CD14-positive monocyte (primary cell): ENCODE data around the gene SEMA4A. TPM values are rescaled to one million over a fixed set of nuclear protein-coding genes. Genes with fewer than 3 reads are reported as not detected.
A peak's percentile ranks its signal among the peaks of the same experiment; 100 is the strongest.

Source experiments
- DNase-seq, 3 donors: peaks; one replicate each; pipeline ENCODE4 v3.0.0-alpha.2; 2011 to 2022
- H2AFZ ChIP-seq: 2 replicates; pipeline ENCODE4 v1.6.0; 2012; ENCODE audit warnings: mild to moderate bottlenecking, low read depth, low read length, inconsistent platforms; ENCODE audit not compliant: insufficient read depth, poor library complexity, severe bottlenecking
- H3K27ac ChIP-seq, 2 donors: 1 replicate in 1 of 2; 2 replicates in 1 of 2; pipeline ENCODE4 v1.5.1; 2012 to 2013; ENCODE audit warnings: low read length in 2 of 2, control low read depth in 1 of 2, inconsistent platforms in 1 of 2, low read depth in 1 of 2, mild to moderate bottlenecking in 1 of 2
- H3K27me3 ChIP-seq, 2 donors: one replicate each; pipeline versions ENCODE4 v1.6.0 to v1.6.1; 2011 to 2013; ENCODE audit warnings: low read length in 2 of 2; ENCODE audit not compliant: control insufficient read depth in 2 of 2, insufficient read depth in 2 of 2
- H3K36me3 ChIP-seq, 2 donors: replicated peaks in 1 of 2; 1 replicate in 1 of 2; 2 replicates in 1 of 2; pipeline versions ENCODE4 v1.5.1 to v1.6.1; 2012 to 2013; ENCODE audit warnings: low read length in 2 of 2, control low read depth in 1 of 2, inconsistent platforms in 1 of 2, mild to moderate bottlenecking in 1 of 2; ENCODE audit not compliant: insufficient read depth in 2 of 2, control insufficient read depth in 1 of 2
- H3K4me1 ChIP-seq, 2 donors: 1 replicate in 1 of 2; 2 replicates in 1 of 2; pipeline versions ENCODE4 v1.5.1 to v1.6.1; 2012 to 2013; ENCODE audit warnings: low read length in 2 of 2, control low read depth in 1 of 2, inconsistent platforms in 1 of 2, mild to moderate bottlenecking in 1 of 2, moderate library complexity in 1 of 2; ENCODE audit not compliant: insufficient read depth in 2 of 2, control insufficient read depth in 1 of 2
- H3K4me2 ChIP-seq: replicated peaks from 2 replicates; pipeline ENCODE3; 2012; ENCODE audit warnings: low read length, moderate library complexity, mild to moderate bottlenecking; ENCODE audit not compliant: poor library complexity, severe bottlenecking; ENCODE audit errors: extremely low read depth
- H3K4me3 ChIP-seq, 3 experiments: fragments of 200-600 bp in 1 of 3; sonication (generic) in 1 of 3; replicated peaks in 1 of 3; 1 replicate in 2 of 3; 2 replicates in 1 of 3; pipeline ENCODE4 v1.5.1; 2011 to 2013; ENCODE audit warnings: low read length in 3 of 3, mild to moderate bottlenecking in 3 of 3, control low read depth in 2 of 3, low read depth in 2 of 3, inconsistent platforms in 1 of 3, moderate library complexity in 1 of 3
- H3K79me2 ChIP-seq: 2 replicates; pipeline ENCODE4 v1.6.0; 2012; ENCODE audit warnings: mild to moderate bottlenecking, control low read depth, inconsistent platforms, low read length, moderate library complexity; ENCODE audit not compliant: insufficient read depth
- H3K9ac ChIP-seq: 2 replicates; pipeline ENCODE4 v1.6.0; 2017; ENCODE audit warnings: low read length, mild to moderate bottlenecking; ENCODE audit not compliant: insufficient read depth, poor library complexity, severe bottlenecking
- H3K9me3 ChIP-seq, 2 donors: replicated peaks in 1 of 2; 1 replicate in 1 of 2; 2 replicates in 1 of 2; pipeline versions ENCODE4 v1.5.1 to v1.6.1; 2012 to 2013; ENCODE audit warnings: low read length in 2 of 2, control low read depth in 1 of 2; ENCODE audit not compliant: control insufficient read depth in 1 of 2, insufficient read depth in 1 of 2
- H4K20me1 ChIP-seq: 2 replicates; pipeline ENCODE4 v1.6.0; 2012; ENCODE audit warnings: mild to moderate bottlenecking, low read length, control low read depth, moderate library complexity; ENCODE audit not compliant: insufficient read depth
- H3K27ac Mint-ChIP-seq, 7 donors: one replicate each; pipeline ENCODE4 v1.8.0; 2020; ENCODE audit warnings: mild to moderate bottlenecking in 7 of 7, mixed read lengths in 7 of 7, moderate library complexity in 6 of 7, inconsistent platforms in 2 of 7
- H3K27me3 Mint-ChIP-seq, 3 donors: one replicate each; pipeline ENCODE4 v1.8.0; 2021 to 2022; ENCODE audit warnings: low read depth in 3 of 3, mild to moderate bottlenecking in 3 of 3, mixed read lengths in 3 of 3, moderate library complexity in 3 of 3, inconsistent platforms in 1 of 3
- H3K36me3 Mint-ChIP-seq, 2 donors: one replicate each; pipeline ENCODE4 v1.8.0; 2020; ENCODE audit warnings: mixed read lengths in 2 of 2, inconsistent platforms in 1 of 2, mild to moderate bottlenecking in 1 of 2
- H3K4me1 Mint-ChIP-seq: one replicate; pipeline ENCODE4 v1.8.0; 2020; ENCODE audit warnings: mild to moderate bottlenecking, mixed read lengths
- H3K4me3 Mint-ChIP-seq, 2 donors: one replicate each; pipeline ENCODE4 v1.8.0; 2020; ENCODE audit warnings: mild to moderate bottlenecking in 2 of 2, mixed read lengths in 2 of 2, moderate library complexity in 1 of 2
- H3K9me3 Mint-ChIP-seq, 7 donors: one replicate each; pipeline ENCODE4 v1.8.0; 2020 to 2022; ENCODE audit warnings: mixed read lengths in 7 of 7, mild to moderate bottlenecking in 6 of 7, moderate library complexity in 6 of 7, inconsistent platforms in 2 of 7
- WGBS: methylation state at CpG from one replicate; pipeline ENCODE4 v1.1.5; 2013; ENCODE audit warnings: missing lambda C conversion rate; ENCODE audit not compliant: insufficient coverage; 5-methylcytosine and 5-hydroxymethylcytosine counted together
- intact Hi-C, 2 donors: fragments of 100-400 bp; cut with micrococcal nuclease; formaldehyde crosslinking; loops; one replicate each; pipeline versions ENCODE4 v1.15.0 to v1.15.1; 2023
- polyA plus RNA-seq, 3 donors: library from polyadenylated mRNA; depleted of rRNA in 1 of 3; unstranded in 2 of 3; stranded (reverse) in 1 of 3; fragments of 300-500 nt in 2 of 3; fragments of >200 nt in 1 of 3; fragmentation: Illumina TruSeq in 2 of 3; gene quantifications; 1 replicate in 2 of 3; 2 replicates in 1 of 3; pipeline ENCODE4 v1.2.3, GENCODE V29; 2012 to 2021
- TF ChIP-seq, protein P1 (sequence below): fragments of 200-600 bp; IDR thresholded peaks from one replicate; pipeline ENCODE4 v1.8.0; 2022; ENCODE audit warnings: antibody characterized with exemption, mild to moderate bottlenecking

Gene SEMA4A
- polyA plus RNA-seq, 3 donors, result 72.3 to 121 (median 116) TPM

DNA sequence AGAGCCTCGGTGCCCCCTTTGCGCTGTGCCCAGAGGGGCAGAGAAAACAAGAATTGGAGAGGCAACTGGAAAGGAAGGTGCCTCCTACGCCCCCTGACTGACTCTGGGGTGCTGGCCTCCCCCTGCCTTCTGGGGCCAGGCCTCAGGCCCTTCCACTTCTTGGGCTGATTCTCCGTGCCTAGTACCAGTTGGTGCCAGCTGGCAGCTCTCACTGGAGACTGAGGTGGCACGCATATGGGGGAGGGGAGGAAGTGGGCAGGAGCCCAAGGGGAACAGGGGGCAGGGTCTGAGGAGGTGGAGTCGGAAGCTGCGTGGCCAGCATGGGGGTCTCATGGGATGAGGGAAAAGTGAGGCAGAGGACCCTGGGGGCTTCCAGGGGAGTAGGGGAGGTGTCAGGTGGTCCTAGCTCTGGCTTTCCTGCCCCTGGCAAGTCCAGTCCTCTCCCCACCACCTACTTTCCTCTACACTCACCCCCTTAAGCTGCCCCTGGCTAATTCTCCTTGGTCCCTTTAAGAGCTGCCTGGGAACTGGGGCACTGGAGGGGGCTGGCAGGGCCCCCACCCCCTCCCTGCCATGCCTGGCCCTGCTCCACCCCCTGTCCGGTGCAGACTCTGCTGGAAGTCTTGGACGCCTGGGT is 6.5 kb upstream of the SEMA4A start:
- peak overlapping the region; percentile 56 for H3K9ac ChIP-seq
- no peaks in the 10 kb centered on the region for H3K27me3 ChIP-seq
- WGBS, result 22% methylated on average over 5 of the region's 9 CpGs
- peak overlapping the region in 1 of 3 experiments; percentile 59 for H3K4me3 ChIP-seq
- H3K4me2 ChIP-seq, result peak overlapping the region; percentile 66
- H3K4me1 ChIP-seq, result peaks cover 62 to 63% of the 10 kb centered on the region in 2 donors
- H3K9me3 ChIP-seq, result no peaks in the 10 kb centered on the region
- no peaks in the 10 kb centered on the region for H4K20me1 ChIP-seq
- peak; percentile 56 to 79 (median 74) for DNase-seq
- no peaks in the 10 kb centered on the region for H3K36me3 Mint-ChIP-seq
- H3K27ac Mint-ChIP-seq, result peak overlapping the region; percentile 50 to 99 (median 94)
- intact Hi-C loops, result loop anchor here (5.0 kb wide), 3 partner anchors 45 to 170 kb away; partner anchors contain the start of gene SLC25A44 (in 1 of the 2)
- H3K79me2 ChIP-seq, result no peaks in the 10 kb centered on the region
- H3K36me3 ChIP-seq, result no peaks in the 10 kb centered on the region
- peaks cover 0 to 5% (median 0%) of the 10 kb centered on the region in 7 donors for H3K9me3 Mint-ChIP-seq
- peak overlapping the region; percentile 76 for H2AFZ ChIP-seq
- H3K4me1 Mint-ChIP-seq, result peaks cover 62% of the 10 kb centered on the region
- TF ChIP-seq, protein P1, sequence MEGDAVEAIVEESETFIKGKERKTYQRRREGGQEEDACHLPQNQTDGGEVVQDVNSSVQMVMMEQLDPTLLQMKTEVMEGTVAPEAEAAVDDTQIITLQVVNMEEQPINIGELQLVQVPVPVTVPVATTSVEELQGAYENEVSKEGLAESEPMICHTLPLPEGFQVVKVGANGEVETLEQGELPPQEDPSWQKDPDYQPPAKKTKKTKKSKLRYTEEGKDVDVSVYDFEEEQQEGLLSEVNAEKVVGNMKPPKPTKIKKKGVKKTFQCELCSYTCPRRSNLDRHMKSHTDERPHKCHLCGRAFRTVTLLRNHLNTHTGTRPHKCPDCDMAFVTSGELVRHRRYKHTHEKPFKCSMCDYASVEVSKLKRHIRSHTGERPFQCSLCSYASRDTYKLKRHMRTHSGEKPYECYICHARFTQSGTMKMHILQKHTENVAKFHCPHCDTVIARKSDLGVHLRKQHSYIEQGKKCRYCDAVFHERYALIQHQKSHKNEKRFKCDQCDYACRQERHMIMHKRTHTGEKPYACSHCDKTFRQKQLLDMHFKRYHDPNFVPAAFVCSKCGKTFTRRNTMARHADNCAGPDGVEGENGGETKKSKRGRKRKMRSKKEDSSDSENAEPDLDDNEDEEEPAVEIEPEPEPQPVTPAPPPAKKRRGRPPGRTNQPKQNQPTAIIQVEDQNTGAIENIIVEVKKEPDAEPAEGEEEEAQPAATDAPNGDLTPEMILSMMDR, result no peak
- peak overlapping the region in 1 of 2 donors; percentile 78 for H3K4me3 Mint-ChIP-seq
- H3K27me3 Mint-ChIP-seq, result peaks cover 4 to 8% (median 4%) of the 10 kb centered on the region in 3 donors
- H3K27ac ChIP-seq, result peak overlapping the region; percentile 94 to 98

DNA sequence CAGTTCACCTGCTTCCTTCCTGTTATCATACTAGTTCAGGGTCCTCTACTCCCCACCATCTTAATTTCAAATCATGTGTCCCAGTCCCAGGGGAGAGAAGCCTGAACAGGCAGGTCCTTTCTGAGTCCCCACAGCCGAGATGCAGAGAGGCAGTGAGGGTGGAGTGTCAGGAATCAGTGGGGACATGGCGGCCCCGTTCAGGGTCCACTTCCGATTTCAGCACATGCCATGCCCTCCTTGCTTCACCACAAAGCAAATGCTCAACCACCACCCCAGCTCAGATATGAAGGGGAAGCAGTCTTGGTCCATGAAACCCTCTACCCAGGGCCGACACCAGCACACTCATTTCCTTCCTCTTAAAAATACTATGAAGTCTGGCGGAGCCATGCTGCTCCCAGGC is 5.2 kb upstream of the SEMA4A start:
- Mint-ChIP-seq H3K9me3 (peaks cover 0 to 5% (median 0%) of the 10 kb centered on the region in 7 donors), H3K4me1 (peaks cover 74% of the 10 kb centered on the region), H3K27ac (peak overlapping the region; percentile 97 to 99 (median 98)), H3K36me3 (peaks cover 0 to 4% of the 10 kb centered on the region in 2 donors), H3K27me3 (peaks cover 2 to 6% (median 4%) of the 10 kb centered on the region in 3 donors), H3K4me3 (peak overlapping the region; percentile 52 to 66)
- Histone ChIP-seq H4K20me1 (no peaks in the 10 kb centered on the region), H3K27me3 (no peaks in the 10 kb centered on the region), H3K4me3 (peak overlapping the region in 1 of 3 experiments; percentile 31), H3K79me2 (peaks cover 10% of the 10 kb centered on the region), H2AFZ (peak overlapping the region; percentile 41), H3K36me3 (no peaks in the 10 kb centered on the region), H3K4me1 (peaks cover 75 to 76% of the 10 kb centered on the region in 2 donors), H3K27ac (peak overlapping the region; percentile 94 to 98), H3K4me2 (peak overlapping the region; percentile 40), H3K9me3 (no peaks in the 10 kb centered on the region), H3K9ac (peak overlapping the region; percentile 55)
- peak; percentile 90 to 92 (median 92) for DNase-seq
- intact Hi-C loops, result loop anchor here (2.0 to 5.0 kb wide), 4 partner anchors 44 to 169 kb away; partner anchors contain the start of gene SLC25A44 (in 1 of the 2)
- TF ChIP-seq, protein P1, result no peak
- WGBS, result no CpG with 5 or more reads among the region's 6 CpGs
